ENCODE measurements around the gene TOX2.

Gene TOX2

DNA sequence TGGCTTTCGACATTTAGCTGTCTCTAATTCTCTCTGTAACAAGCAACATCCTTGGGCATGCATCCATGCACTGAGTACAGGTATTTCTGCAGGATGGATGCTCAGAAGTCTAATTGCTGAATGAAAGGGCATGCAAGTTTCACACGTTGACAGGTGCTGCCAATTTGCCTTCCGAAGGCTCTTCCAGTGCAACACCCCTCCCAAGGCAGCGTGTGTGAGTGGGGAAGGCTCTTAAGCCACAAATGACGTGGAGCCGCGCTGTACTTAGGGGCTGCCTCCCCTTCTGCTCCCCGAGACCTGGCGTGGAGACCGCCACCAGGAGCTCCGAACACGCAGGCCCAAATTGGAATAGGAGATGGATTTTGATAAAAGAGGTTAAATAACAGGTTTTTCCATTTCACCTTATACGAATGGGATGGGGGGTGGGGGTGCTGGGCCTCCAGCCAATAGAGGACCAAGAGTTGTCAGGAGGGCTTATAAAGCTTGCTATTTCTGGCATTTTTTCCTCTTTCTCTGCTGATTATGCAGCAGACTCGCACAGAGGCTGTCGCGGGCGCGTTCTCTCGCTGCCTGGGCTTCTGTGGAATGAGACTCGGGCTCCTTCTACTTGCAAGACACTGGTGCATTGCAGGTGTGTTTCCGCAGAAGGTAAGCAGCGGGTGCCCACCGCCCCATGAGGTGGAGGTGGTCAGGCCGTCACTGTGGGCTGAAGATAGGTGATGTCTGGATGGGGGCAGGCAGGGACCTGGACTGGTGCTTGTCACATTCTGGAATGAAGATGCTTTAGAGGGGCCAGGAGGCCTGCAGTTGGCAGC is 30.9 kb downstream of the TOX2 start:
- no peak for DNase-seq
- no peak overlapping the region for H3K4me3 ChIP-seq (ENCODE audit: low read depth, low read length)
- H3K36me3 ChIP-seq (replicated peaks), result no peaks in the 10 kb centered on the region
- in situ Hi-C loops (cut with HindIII; ENCODE audit: low pct_ligation_motif_present, low sequenced_read_pairs), result no loop called here
- no peaks in the 10 kb centered on the region for H3K27me3 ChIP-seq (replicated peaks)
- no peak overlapping the region for H3K27ac ChIP-seq
- TF ChIP-seq CTCF (IDR thresholded peaks at IDR 0.05; ENCODE audit: low read depth, low read length, missing control alignments), result no peak

DNA sequence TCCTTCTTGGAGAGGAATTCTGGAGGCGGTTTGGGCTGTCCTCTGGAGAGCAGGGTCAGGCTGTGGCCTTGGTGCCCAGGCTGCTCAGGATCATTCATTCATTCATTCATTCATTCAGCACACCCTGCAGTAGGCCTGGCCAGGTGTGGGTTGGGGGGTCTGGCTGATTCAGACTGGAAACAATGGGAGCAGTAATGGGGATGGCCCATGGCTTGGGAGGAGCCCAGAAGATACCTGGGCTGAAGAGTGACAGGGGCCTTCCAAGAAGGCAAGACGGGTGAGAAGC is 31.5 kb downstream of the TOX2 start:
- no peak for DNase-seq
- no peak overlapping the region for H3K27ac ChIP-seq
- TF ChIP-seq CTCF (IDR thresholded peaks at IDR 0.05; ENCODE audit: low read depth, low read length, missing control alignments), result no peak
- H3K4me3 ChIP-seq (ENCODE audit: low read depth, low read length), result no peak overlapping the region
- H3K27me3 ChIP-seq (replicated peaks), result no peaks in the 10 kb centered on the region
- H3K36me3 ChIP-seq (replicated peaks), result no peaks in the 10 kb centered on the region
- in situ Hi-C loops (cut with HindIII; ENCODE audit: low pct_ligation_motif_present, low sequenced_read_pairs), result no loop called here

GRCh38 chr20:43946659-43947315 is 32.1 kb downstream of the TOX2 start:
- H3K27ac ChIP-seq, result no peak overlapping the region
- H3K4me3 ChIP-seq (ENCODE audit: low read depth, low read length), result no peak overlapping the region
- H3K27me3 ChIP-seq (replicated peaks), result no peaks in the 10 kb centered on the region
- no peak for DNase-seq
- no peaks in the 10 kb centered on the region for H3K36me3 ChIP-seq (replicated peaks)
- in situ Hi-C loops (cut with HindIII; ENCODE audit: low pct_ligation_motif_present, low sequenced_read_pairs), result no loop called here
- no peak for TF ChIP-seq CTCF (IDR thresholded peaks at IDR 0.05; ENCODE audit: low read depth, low read length, missing control alignments)

DNA sequence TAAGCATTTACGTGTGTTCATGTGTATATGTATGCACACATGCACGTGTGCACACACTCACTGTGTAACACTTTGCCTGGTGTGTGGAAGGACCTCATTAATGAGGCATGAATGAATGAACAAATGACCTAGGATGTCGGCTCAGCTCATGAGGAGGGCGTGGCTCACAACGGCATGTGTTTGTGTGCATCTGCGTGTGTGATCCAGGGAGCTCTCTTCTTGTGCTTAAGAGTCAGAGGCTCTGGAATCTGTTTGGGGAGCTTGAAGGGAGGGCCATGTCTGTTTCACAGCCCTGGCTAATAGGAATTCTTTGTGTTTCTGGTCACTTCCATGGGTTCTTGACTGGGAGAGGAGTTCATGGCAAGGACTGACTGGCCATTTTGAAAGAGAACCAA is 32.7 kb downstream of the TOX2 start:
- Histone ChIP-seq H3K27me3 (replicated peaks) (no peaks in the 10 kb centered on the region), H3K4me3 (ENCODE audit: low read depth, low read length) (no peak overlapping the region), H3K36me3 (replicated peaks) (no peaks in the 10 kb centered on the region), H3K27ac (no peak overlapping the region)
- in situ Hi-C loops (cut with HindIII; ENCODE audit: low pct_ligation_motif_present, low sequenced_read_pairs), result no loop called here
- TF ChIP-seq CTCF (IDR thresholded peaks at IDR 0.05; ENCODE audit: low read depth, low read length, missing control alignments), result no peak
- DNase-seq, result no peak

GRCh38 chr20:43948455-43948854 is 33.8 kb downstream of the TOX2 start:
- in situ Hi-C loops (cut with HindIII; ENCODE audit: low pct_ligation_motif_present, low sequenced_read_pairs), result no loop called here

More at GRCh38 chr20:43948455-43948854, 33.8 kb downstream of the TOX2 start:
- no peak for TF ChIP-seq CTCF (IDR thresholded peaks at IDR 0.05; ENCODE audit: low read depth, low read length, missing control alignments)
- Histone ChIP-seq H3K36me3 (replicated peaks) (no peaks in the 10 kb centered on the region), H3K27me3 (replicated peaks) (no peaks in the 10 kb centered on the region), H3K4me3 (ENCODE audit: low read depth, low read length) (no peak overlapping the region), H3K27ac (no peak overlapping the region)
- no peak for DNase-seq
